Subcutaneous abdominal adipose tissue (tissue), 5 donors: ENCODE data around the gene CCT5.

Experiments
- H3K27ac ChIP-seq: one replicate; pipeline ENCODE4 v1.7.0; 2013; ENCODE audit warnings: low read depth, mild to moderate bottlenecking, inconsistent platforms, low read length, moderate library complexity
- H3K27me3 ChIP-seq, 5 donors: one replicate each; pipeline ENCODE4 v1.7.0; 2013; ENCODE audit warnings: low read length in 5 of 5, inconsistent platforms in 1 of 5; ENCODE audit not compliant: control insufficient read depth in 5 of 5, insufficient read depth in 4 of 5
- H3K36me3 ChIP-seq, 5 donors: one replicate each; pipeline ENCODE4 v1.7.0; 2013; ENCODE audit warnings: low read length in 5 of 5; ENCODE audit not compliant: control insufficient read depth in 5 of 5, insufficient read depth in 5 of 5
- H3K4me1 ChIP-seq, 5 donors: one replicate each; pipeline ENCODE4 v1.7.0; 2013; ENCODE audit warnings: low read length in 5 of 5, mild to moderate bottlenecking in 3 of 5, moderate library complexity in 1 of 5; ENCODE audit not compliant: control insufficient read depth in 5 of 5, insufficient read depth in 5 of 5
- H3K4me3 ChIP-seq, 5 donors: one replicate each; pipeline ENCODE4 v1.7.0; 2013; ENCODE audit warnings: low read length in 5 of 5, low read depth in 1 of 5
- H3K9ac ChIP-seq, 5 donors: one replicate each; pipeline ENCODE4 v1.7.0; 2013; ENCODE audit warnings: low read length in 5 of 5, mild to moderate bottlenecking in 4 of 5, moderate library complexity in 3 of 5
- H3K9me3 ChIP-seq, 5 donors: one replicate each; pipeline ENCODE4 v1.7.0; 2013; ENCODE audit warnings: low read length in 5 of 5; ENCODE audit not compliant: control insufficient read depth in 5 of 5
- donor health status: healthy.
- donor health status: healthy.
- donor health status: healthy.
- donor health status: healthy.
- donor health status: healthy.

CCT5 gene

GRCh38 chr5:10220248-10220647 is 29.8 kb upstream of the CCT5 start:
- no peak overlapping the region for H3K27ac ChIP-seq
- H3K9me3 ChIP-seq, result peaks cover 0 to 7% (median 4%) of the 10 kb centered on the region in 5 donors

GRCh38 chr5:10222326-10222725 is 27.8 kb upstream of the CCT5 start:
- Histone ChIP-seq H3K27ac (no peak overlapping the region), H3K27me3 (no peaks in the 10 kb centered on the region), H3K4me1 (no peaks in the 10 kb centered on the region), H3K9me3 (peaks cover 0 to 7% (median 4%) of the 10 kb centered on the region in 5 donors), H3K36me3 (peaks cover 0 to 22% (median 3%) of the 10 kb centered on the region in 5 donors), H3K9ac (no peak overlapping the region), H3K4me3 (no peak overlapping the region)

More at GRCh38 chr5:10220248-10220647, 29.8 kb upstream of the CCT5 start:
- H3K9ac ChIP-seq, result no peak overlapping the region
- H3K4me1 ChIP-seq, result no peaks in the 10 kb centered on the region
- peaks cover 0 to 14% (median 0%) of the 10 kb centered on the region in 5 donors for H3K36me3 ChIP-seq
- H3K27me3 ChIP-seq, result no peaks in the 10 kb centered on the region
- no peak overlapping the region for H3K4me3 ChIP-seq

GRCh38 chr5:10227379-10227778 is 22.7 kb upstream of the CCT5 start:
- Histone ChIP-seq H3K4me1 (no peaks in the 10 kb centered on the region), H3K27me3 (no peaks in the 10 kb centered on the region), H3K36me3 (peaks cover 0 to 31% (median 4%) of the 10 kb centered on the region in 5 donors), H3K9me3 (peaks cover 0 to 7% (median 4%) of the 10 kb centered on the region in 5 donors), H3K4me3 (no peak overlapping the region), H3K27ac (no peak overlapping the region), H3K9ac (no peak overlapping the region)

GRCh38 chr5:10228288-10228687 is 21.8 kb upstream of the CCT5 start:
- no peak overlapping the region for H3K27ac ChIP-seq
- H3K9me3 ChIP-seq, result peaks cover 0 to 7% (median 4%) of the 10 kb centered on the region in 5 donors
- H3K36me3 ChIP-seq, result peaks cover 0 to 35% (median 7%) of the 10 kb centered on the region in 5 donors
- H3K4me1 ChIP-seq, result no peaks in the 10 kb centered on the region
- H3K27me3 ChIP-seq, result no peaks in the 10 kb centered on the region
- no peak overlapping the region for H3K4me3 ChIP-seq
- H3K9ac ChIP-seq, result no peak overlapping the region

- H3K27ac ChIP-seq, result no peak overlapping the region
- no peak overlapping the region for H3K9ac ChIP-seq
- H3K4me1 ChIP-seq, result peaks cover 0 to 5% (median 0%) of the 10 kb centered on the region in 5 donors
- H3K9me3 ChIP-seq, result peaks cover 0 to 3% (median 3%) of the 10 kb centered on the region in 5 donors
- H3K4me3 ChIP-seq, result no peak overlapping the region
- no peaks in the 10 kb centered on the region for H3K27me3 ChIP-seq
- peaks cover 0 to 35% (median 7%) of the 10 kb centered on the region in 5 donors for H3K36me3 ChIP-seq
These were observed 20.6 kb upstream of the CCT5 start for GRCh38 chr5:10229306-10230048.

- H3K27ac ChIP-seq, result no peak overlapping the region
- H3K9me3 ChIP-seq, result no peaks in the 10 kb centered on the region
- no peaks in the 10 kb centered on the region for H3K27me3 ChIP-seq
- peaks cover 7 to 47% (median 19%) of the 10 kb centered on the region in 5 donors for H3K36me3 ChIP-seq
- H3K4me1 ChIP-seq, result peaks cover 0 to 5% (median 0%) of the 10 kb centered on the region in 5 donors
- H3K4me3 ChIP-seq, result no peak overlapping the region
- H3K9ac ChIP-seq, result no peak overlapping the region
These were observed 17.7 kb upstream of the CCT5 start for GRCh38 chr5:10232386-10232785.

- peaks cover 7 to 47% (median 18%) of the 10 kb centered on the region in 5 donors for H3K36me3 ChIP-seq
- H3K9ac ChIP-seq, result no peak overlapping the region
These were observed 17.1 kb upstream of the CCT5 start for GRCh38 chr5:10233011-10233410.

GRCh38 chr5:10233505-10233904 is 16.6 kb upstream of the CCT5 start:
- peaks cover 7 to 49% (median 21%) of the 10 kb centered on the region in 5 donors for H3K36me3 ChIP-seq

More at GRCh38 chr5:10233011-10233410, 17.1 kb upstream of the CCT5 start:
- no peak overlapping the region for H3K4me3 ChIP-seq
- H3K27ac ChIP-seq, result no peak overlapping the region
- peaks cover 0 to 5% (median 0%) of the 10 kb centered on the region in 5 donors for H3K4me1 ChIP-seq
- no peaks in the 10 kb centered on the region for H3K9me3 ChIP-seq
- H3K27me3 ChIP-seq, result no peaks in the 10 kb centered on the region

GRCh38 chr5:10235350-10235749 is 14.7 kb upstream of the CCT5 start:
- H3K4me3 ChIP-seq, result no peak overlapping the region
- peaks cover 0 to 5% (median 0%) of the 10 kb centered on the region in 5 donors for H3K4me1 ChIP-seq
- H3K36me3 ChIP-seq, result peaks cover 7 to 47% (median 23%) of the 10 kb centered on the region in 5 donors

More at GRCh38 chr5:10233505-10233904, 16.6 kb upstream of the CCT5 start:
- Histone ChIP-seq H3K4me3 (no peak overlapping the region), H3K4me1 (peaks cover 0 to 5% (median 0%) of the 10 kb centered on the region in 5 donors), H3K9me3 (no peaks in the 10 kb centered on the region), H3K27ac (no peak overlapping the region), H3K27me3 (no peaks in the 10 kb centered on the region), H3K9ac (no peak overlapping the region)

GRCh38 chr5:10243660-10244240 is 6.3 kb upstream of the CCT5 start:
- Histone ChIP-seq H3K27me3 (no peaks in the 10 kb centered on the region), H3K27ac (no peak overlapping the region), H3K9me3 (no peaks in the 10 kb centered on the region), H3K4me3 (no peak overlapping the region), H3K36me3 (peaks cover 0 to 3% (median 2%) of the 10 kb centered on the region in 5 donors), H3K4me1 (peaks cover 0 to 5% (median 3%) of the 10 kb centered on the region in 5 donors), H3K9ac (no peak overlapping the region)

More at GRCh38 chr5:10235350-10235749, 14.7 kb upstream of the CCT5 start:
- no peak overlapping the region for H3K9ac ChIP-seq
- no peaks in the 10 kb centered on the region for H3K9me3 ChIP-seq
- no peak overlapping the region for H3K27ac ChIP-seq
- H3K27me3 ChIP-seq, result no peaks in the 10 kb centered on the region
